Esophagus muscularis mucosa (tissue), 4 donors: ENCODE measurements around the gene GMEB2. TPM values are rescaled to one million over a fixed set of nuclear protein-coding genes. Genes with fewer than 3 reads are reported as not detected.
A peak's percentile ranks its signal among the peaks of the same experiment; 100 is the strongest.
"Not testable (repeated sequence)": the region's sequence is repeated elsewhere in the genome, so short reads cannot be mapped to it uniquely, and the experiment has no call there.

Source experiments
- DNase-seq: peaks from one replicate; pipeline ENCODE4 v3.0.0-alpha.2; 2017; ENCODE audit errors: extremely low spot score
- H3K27ac ChIP-seq, 4 donors: fragments of 200-600 bp; sonication (generic); replicated peaks in 1 of 4; 1 replicate in 3 of 4; 2 replicates in 1 of 4; pipeline ENCODE4 v1.5.1; 2016 to 2019; ENCODE audit warnings: mild to moderate bottlenecking in 1 of 4
- H3K27me3 ChIP-seq, 4 donors: fragments of 200-600 bp; sonication (generic); one replicate each; pipeline versions ENCODE4 v1.5.1 to v1.6.0; 2016 to 2019
- H3K36me3 ChIP-seq, 4 donors: fragments of 200-600 bp; sonication (generic); one replicate each; pipeline ENCODE4 v1.5.1; 2016 to 2019
- H3K4me1 ChIP-seq, 4 donors: fragments of 200-600 bp; sonication (generic); one replicate each; pipeline ENCODE4 v1.5.1; 2016 to 2019
- H3K4me3 ChIP-seq, 4 donors: fragments of 200-600 bp; sonication (generic); 1 replicate in 2 of 4; 2 replicates in 2 of 4; pipeline ENCODE4 v1.5.1; 2016 to 2019; ENCODE audit warnings: mild to moderate bottlenecking in 4 of 4, moderate library complexity in 1 of 4
- H3K9me3 ChIP-seq, 4 donors: fragments of 200-600 bp; sonication (generic); 1 replicate in 3 of 4; 2 replicates in 1 of 4; pipeline ENCODE4 v1.5.1; 2016 to 2019
- EP300 ChIP-seq: sonication (generic); formaldehyde crosslinking; IDR thresholded peaks from one replicate; pipeline ENCODE4 v1.6.1; 2017; ENCODE audit warnings: antibody characterized with exemption
- POLR2A ChIP-seq: fragments of 450-650 bp; IDR thresholded peaks from one replicate; pipeline ENCODE4 v1.6.1; 2017; ENCODE audit warnings: antibody characterized with exemption, moderate library complexity, mild to moderate bottlenecking, low read depth
- POLR2AphosphoS5 ChIP-seq, 2 donors: sonication (generic); formaldehyde crosslinking; IDR thresholded peaks; one replicate each; pipeline ENCODE4 v1.6.1; 2017; ENCODE audit warnings: antibody characterized with exemption in 2 of 2
- WGBS: methylation state at CpG from one replicate; pipeline ENCODE4 v1.1.5; 2018; 5-methylcytosine and 5-hydroxymethylcytosine counted together
- intact Hi-C: fragments of 100-400 bp; cut with DNase I; formaldehyde crosslinking; loops from one replicate; pipeline ENCODE4 v1.15.1; 2023
- total RNA-seq, 4 donors: library from RNA; depleted of rRNA; stranded (reverse); fragments of >200 nt; gene quantifications; one replicate each; pipeline versions ENCODE4 v1.1.0 to v1.2.1, GENCODE V29; 2016
- TF ChIP-seq, protein P1 (sequence below), 3 experiments: fragments of 200-600 bp in 2 of 3; fragments of 450-650 bp in 1 of 3; sonication (generic) in 2 of 3; IDR thresholded peaks; one replicate each; pipeline ENCODE4 v1.5.1; 2017 to 2019; ENCODE audit warnings: antibody characterized with exemption in 3 of 3, mild to moderate bottlenecking in 2 of 3, moderate library complexity in 1 of 3

GMEB2 gene
- total RNA-seq, 4 donors from 2014 or later, result 11.1 to 19.1 (median 14.0) TPM

GRCh38 chr20:63617876-63618265, 9.0 kb downstream of the GMEB2 start:
- intact Hi-C loops, result no loop called here
- peaks cover 21 to 52% (median 44%) of the 10 kb centered on the region in 4 donors for H3K36me3 ChIP-seq

DNA sequence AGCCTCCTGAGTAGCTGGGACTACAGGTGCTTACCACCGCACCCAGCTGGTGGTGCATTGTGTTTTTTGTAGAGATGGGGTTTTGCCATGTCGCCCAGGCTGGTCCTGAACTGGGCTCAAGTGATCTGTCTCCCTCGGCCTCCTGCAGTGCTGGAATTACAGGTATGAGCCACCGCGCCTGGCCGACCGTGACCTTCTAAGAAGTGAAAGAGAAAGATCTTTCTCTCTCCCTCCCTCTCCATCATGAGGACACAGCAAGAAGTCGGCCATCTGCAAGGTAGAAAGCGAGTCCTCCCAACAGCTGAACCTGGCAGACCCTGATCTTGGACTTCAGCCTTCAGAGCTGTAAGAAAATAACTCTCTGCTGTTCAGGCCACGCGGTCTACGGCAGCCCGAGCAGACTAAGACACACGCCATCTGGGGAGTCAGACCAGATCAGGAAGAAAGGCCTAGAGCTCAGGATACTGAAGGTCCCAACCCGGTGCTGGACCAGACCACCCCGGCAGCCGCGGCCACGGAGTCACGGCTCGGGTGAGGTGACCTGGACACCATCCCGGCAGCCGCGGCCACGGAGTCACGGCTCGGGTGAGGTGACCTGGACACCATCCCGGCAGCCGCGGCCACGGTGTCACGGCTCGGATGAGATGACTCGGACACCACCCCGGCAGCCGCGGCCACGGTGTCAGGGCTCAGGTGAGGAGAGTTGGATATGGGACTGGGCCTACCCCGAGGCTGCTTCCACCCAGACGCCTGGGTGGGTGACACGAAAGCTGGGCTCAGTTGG, 9.6 kb downstream of the GMEB2 start:
- Histone ChIP-seq H3K27me3 (no peaks in the 10 kb centered on the region), H3K4me1 (peaks cover 0 to 9% (median 2%) of the 10 kb centered on the region in 4 donors), H3K4me3 (no peak overlapping the region), H3K9me3 (no peaks in the 10 kb centered on the region), H3K36me3 (peaks cover 21 to 55% (median 44%) of the 10 kb centered on the region in 4 donors), H3K27ac (no peak overlapping the region)
- no peak for DNase-seq
- 91% methylated on average over 34 of the region's 41 CpGs for WGBS
- no peak for TF ChIP-seq EP300
- no peak for TF ChIP-seq POLR2A
- TF ChIP-seq, protein P1, sequence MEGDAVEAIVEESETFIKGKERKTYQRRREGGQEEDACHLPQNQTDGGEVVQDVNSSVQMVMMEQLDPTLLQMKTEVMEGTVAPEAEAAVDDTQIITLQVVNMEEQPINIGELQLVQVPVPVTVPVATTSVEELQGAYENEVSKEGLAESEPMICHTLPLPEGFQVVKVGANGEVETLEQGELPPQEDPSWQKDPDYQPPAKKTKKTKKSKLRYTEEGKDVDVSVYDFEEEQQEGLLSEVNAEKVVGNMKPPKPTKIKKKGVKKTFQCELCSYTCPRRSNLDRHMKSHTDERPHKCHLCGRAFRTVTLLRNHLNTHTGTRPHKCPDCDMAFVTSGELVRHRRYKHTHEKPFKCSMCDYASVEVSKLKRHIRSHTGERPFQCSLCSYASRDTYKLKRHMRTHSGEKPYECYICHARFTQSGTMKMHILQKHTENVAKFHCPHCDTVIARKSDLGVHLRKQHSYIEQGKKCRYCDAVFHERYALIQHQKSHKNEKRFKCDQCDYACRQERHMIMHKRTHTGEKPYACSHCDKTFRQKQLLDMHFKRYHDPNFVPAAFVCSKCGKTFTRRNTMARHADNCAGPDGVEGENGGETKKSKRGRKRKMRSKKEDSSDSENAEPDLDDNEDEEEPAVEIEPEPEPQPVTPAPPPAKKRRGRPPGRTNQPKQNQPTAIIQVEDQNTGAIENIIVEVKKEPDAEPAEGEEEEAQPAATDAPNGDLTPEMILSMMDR (IDR thresholded peaks at IDR 0.05), result no peak
- TF ChIP-seq POLR2AphosphoS5 (IDR thresholded peaks at IDR 0.05), result no peak
- intact Hi-C loops, result no loop called here

More at GRCh38 chr20:63617876-63618265, 9.0 kb downstream of the GMEB2 start:
- TF ChIP-seq POLR2A (no peak), POLR2AphosphoS5 (IDR thresholded peaks at IDR 0.05) (no peak), EP300 (no peak)
- TF ChIP-seq, protein P1 (IDR thresholded peaks at IDR 0.05), result no peak
- H3K4me3 ChIP-seq, result no peak overlapping the region
- 96% methylated on average over 7 of the region's 8 CpGs for WGBS
- peaks cover 0 to 9% (median 2%) of the 10 kb centered on the region in 4 donors for H3K4me1 ChIP-seq
- H3K9me3 ChIP-seq, result no peaks in the 10 kb centered on the region
- H3K27me3 ChIP-seq, result no peaks in the 10 kb centered on the region
- H3K27ac ChIP-seq, result no peak overlapping the region
- no peak for DNase-seq

- intact Hi-C loops, H3K27ac ChIP-seq, H3K27me3 ChIP-seq, H3K4me3 ChIP-seq, H3K4me1 ChIP-seq, DNase-seq, H3K9me3 ChIP-seq: not testable (repeated sequence)
- peaks cover 16 to 53% (median 43%) of the 10 kb centered on the region in 4 donors for H3K36me3 ChIP-seq
- WGBS, result 74% methylated on average over 17 of the region's 18 CpGs
- TF ChIP-seq, protein P1 (IDR thresholded peaks at IDR 0.05), result peak; percentile 36 to 51 (median 39)
These were observed 12.9 kb downstream of the GMEB2 start for GRCh38 chr20:63613863-63614594.

GRCh38 chr20:63612276-63612931, 14.5 kb downstream of the GMEB2 start:
- Histone ChIP-seq H3K36me3 (peaks cover under 1 to 37% (median 26%) of the 10 kb centered on the region in 4 donors), H3K27ac (no peak overlapping the region), H3K9me3 (no peaks in the 10 kb centered on the region), H3K27me3 (no peaks in the 10 kb centered on the region), H3K4me3 (no peak overlapping the region), H3K4me1 (no peaks in the 10 kb centered on the region)
- TF ChIP-seq EP300, result no peak
- TF ChIP-seq, protein P1 (IDR thresholded peaks at IDR 0.05), result no peak
- no peak for TF ChIP-seq POLR2AphosphoS5 (IDR thresholded peaks at IDR 0.05)
- TF ChIP-seq POLR2A, result no peak
- WGBS, result 76% methylated on average over 20 of the region's 20 CpGs
- intact Hi-C loops, result no loop called here
- DNase-seq, result no peak
